ENCODE measurements around the gene TGM1.

TGM1 gene

DNA sequence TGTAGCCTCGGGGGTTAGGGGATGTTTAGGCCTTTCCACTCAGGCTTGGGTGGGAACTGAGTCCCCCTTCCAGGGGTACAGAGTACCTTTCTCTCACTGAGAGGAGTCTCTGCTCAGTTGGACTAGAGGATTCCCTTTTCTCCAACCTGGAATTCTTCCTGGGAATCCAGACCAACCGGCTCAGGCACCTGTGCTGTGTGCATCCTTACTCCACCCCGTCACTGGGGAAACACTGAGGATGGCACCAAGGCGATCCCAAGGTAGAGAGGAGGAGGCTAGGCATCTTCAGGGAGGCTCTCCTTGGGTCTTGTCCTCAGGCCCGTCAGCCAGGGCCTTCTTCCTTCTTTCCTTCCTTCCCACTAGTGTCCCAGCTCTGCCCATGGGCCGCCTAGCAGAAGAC is 871 bp upstream of the TGM1 start:
- H3K36me3 ChIP-seq, result no peaks in the 10 kb centered on the region
- TF ChIP-seq, protein P1, sequence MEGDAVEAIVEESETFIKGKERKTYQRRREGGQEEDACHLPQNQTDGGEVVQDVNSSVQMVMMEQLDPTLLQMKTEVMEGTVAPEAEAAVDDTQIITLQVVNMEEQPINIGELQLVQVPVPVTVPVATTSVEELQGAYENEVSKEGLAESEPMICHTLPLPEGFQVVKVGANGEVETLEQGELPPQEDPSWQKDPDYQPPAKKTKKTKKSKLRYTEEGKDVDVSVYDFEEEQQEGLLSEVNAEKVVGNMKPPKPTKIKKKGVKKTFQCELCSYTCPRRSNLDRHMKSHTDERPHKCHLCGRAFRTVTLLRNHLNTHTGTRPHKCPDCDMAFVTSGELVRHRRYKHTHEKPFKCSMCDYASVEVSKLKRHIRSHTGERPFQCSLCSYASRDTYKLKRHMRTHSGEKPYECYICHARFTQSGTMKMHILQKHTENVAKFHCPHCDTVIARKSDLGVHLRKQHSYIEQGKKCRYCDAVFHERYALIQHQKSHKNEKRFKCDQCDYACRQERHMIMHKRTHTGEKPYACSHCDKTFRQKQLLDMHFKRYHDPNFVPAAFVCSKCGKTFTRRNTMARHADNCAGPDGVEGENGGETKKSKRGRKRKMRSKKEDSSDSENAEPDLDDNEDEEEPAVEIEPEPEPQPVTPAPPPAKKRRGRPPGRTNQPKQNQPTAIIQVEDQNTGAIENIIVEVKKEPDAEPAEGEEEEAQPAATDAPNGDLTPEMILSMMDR (IDR thresholded peaks at IDR 0.05; ENCODE audit: low read depth, low read length), result no peak
- H3K4me3 ChIP-seq (ENCODE audit: low read depth, low read length), result no peak overlapping the region
- H3K9me3 ChIP-seq, result no peaks in the 10 kb centered on the region
- no peak for DNase-seq
- no peaks in the 10 kb centered on the region for H3K4me1 ChIP-seq
- H3K27me3 ChIP-seq, result no peaks in the 10 kb centered on the region

DNA sequence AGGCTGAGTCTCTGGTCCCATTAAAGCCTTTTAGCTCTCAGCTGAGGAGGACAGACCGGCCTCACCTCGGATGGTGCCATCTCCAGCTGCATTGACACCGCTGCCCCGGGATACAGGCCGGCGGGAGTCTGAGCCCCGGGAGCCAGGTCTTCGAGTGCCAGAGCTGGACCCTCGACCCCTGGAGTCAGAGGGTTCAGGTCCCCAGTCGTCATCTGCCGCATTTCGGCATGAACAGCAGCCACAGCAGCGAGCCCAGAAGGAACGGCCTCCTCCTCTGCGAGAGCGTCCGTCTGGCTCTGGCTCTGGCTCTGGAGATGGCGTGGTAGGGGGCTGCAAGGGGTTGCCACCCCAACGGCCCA is 1.0 kb downstream of the TGM1 start:
- H3K27me3 ChIP-seq, result no peaks in the 10 kb centered on the region
- no peaks in the 10 kb centered on the region for H3K36me3 ChIP-seq
- TF ChIP-seq, protein P1 (IDR thresholded peaks at IDR 0.05; ENCODE audit: low read depth, low read length), result no peak
- H3K4me1 ChIP-seq, result no peaks in the 10 kb centered on the region
- H3K4me3 ChIP-seq (ENCODE audit: low read depth, low read length), result no peak overlapping the region
- no peaks in the 10 kb centered on the region for H3K9me3 ChIP-seq
- DNase-seq, result no peak

DNA sequence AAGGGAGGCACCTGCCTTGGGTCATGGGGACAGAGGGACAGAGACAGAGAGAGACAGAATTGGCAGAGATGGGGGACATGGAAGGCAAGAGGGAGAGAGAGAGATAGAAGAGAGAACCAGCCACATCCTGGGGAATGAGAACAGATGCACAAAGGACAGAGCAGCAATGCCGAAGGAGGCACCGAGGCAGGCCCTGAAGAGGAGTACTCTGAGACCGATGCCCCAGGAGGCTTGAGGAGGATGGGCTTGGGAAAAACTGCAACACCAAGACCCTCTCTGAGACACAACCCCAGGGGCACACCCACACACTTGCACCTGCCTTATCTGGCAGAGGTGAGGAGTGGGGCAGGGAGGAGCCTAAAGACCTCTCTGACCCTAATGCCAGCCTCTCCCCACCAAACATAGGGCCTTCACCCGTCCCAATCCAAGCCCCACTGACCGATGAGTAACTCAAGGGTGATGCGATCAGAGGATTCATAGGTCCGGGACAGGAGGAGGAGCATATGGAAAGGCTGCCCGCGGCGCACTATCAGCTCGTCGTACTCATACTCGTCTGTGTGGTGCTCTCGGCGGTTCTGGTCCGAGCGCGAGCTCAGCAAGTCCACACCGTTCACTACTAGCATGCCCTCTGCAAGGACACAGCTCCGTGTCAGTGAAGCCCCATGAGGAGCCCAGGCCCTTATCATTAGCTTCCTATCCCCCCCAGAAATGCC is 1.6 kb downstream of the TGM1 start:
- Histone ChIP-seq H3K9me3 (no peaks in the 10 kb centered on the region), H3K4me3 (ENCODE audit: low read depth, low read length) (no peak overlapping the region), H3K27me3 (no peaks in the 10 kb centered on the region), H3K36me3 (no peaks in the 10 kb centered on the region), H3K4me1 (no peaks in the 10 kb centered on the region)
- DNase-seq, result no peak
- TF ChIP-seq, protein P1 (IDR thresholded peaks at IDR 0.05; ENCODE audit: low read depth, low read length), result no peak

DNA sequence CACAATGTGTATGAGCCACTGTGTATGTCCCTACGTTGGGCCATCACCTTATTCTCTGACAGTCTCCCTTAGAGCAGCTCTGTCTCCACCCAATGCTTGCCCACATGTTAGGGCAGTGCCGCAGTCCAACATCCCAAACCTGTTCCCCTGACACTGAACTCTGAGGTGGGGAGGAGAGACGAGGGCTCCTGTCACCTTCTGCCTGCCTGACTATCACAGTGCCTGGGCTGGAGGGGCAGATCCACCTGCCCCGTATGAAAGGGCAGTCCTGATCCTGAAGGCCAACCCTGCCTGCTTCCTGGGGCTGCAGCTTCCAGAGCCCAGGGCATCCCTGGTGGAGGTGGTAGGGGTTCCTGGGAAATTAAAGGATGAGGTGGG is 2.2 kb downstream of the TGM1 start:
- no peaks in the 10 kb centered on the region for H3K4me1 ChIP-seq
- no peaks in the 10 kb centered on the region for H3K27me3 ChIP-seq
- H3K9me3 ChIP-seq, result no peaks in the 10 kb centered on the region
- DNase-seq, result no peak
- H3K4me3 ChIP-seq (ENCODE audit: low read depth, low read length), result no peak overlapping the region
- H3K36me3 ChIP-seq, result no peaks in the 10 kb centered on the region
- TF ChIP-seq, protein P1 (IDR thresholded peaks at IDR 0.05; ENCODE audit: low read depth, low read length), result no peak

DNA sequence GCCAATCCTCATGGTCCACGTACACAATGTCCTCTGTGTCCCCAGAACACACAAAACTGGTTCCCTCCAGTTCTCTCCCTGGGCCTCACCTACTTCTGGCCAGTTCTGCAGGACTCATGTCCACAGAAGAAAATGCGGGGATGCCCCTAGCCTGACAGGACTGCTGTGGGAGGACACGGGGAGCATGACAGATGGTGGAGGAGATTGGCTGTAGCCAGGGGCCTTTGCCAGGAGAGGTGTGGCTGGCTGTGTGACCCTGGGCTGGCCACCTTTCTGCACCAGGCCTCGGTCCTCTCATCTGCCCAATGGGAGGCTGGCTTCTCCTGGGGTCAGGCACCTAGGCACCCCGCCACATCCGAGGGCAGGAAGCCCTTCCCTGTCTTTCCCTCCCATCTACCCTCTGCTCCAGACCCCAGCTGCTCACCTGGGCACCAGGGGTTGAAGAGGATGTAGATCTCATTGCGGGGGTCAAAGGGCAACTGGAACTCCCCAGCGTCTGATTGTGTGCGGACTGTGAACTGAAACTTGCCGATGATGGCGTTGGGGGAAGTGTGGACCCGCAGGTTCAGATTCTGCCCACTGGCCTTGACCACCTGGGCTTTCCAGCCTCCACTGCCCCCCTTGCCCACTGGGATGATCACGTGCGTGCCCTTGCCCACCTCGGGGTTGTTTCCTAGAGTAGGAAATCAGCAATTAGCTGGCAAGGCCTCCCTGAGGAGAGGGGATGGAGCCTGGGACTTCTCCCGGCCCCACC is 2.8 kb downstream of the TGM1 start:
- Histone ChIP-seq H3K4me3 (ENCODE audit: low read depth, low read length) (no peak overlapping the region), H3K36me3 (no peaks in the 10 kb centered on the region), H3K4me1 (no peaks in the 10 kb centered on the region), H3K9me3 (no peaks in the 10 kb centered on the region), H3K27me3 (no peaks in the 10 kb centered on the region)
- DNase-seq, result no peak
- TF ChIP-seq, protein P1 (IDR thresholded peaks at IDR 0.05; ENCODE audit: low read depth, low read length), result no peak

Measured in BE2C (cell line).